Fibroblast of lung (primary cell): ENCODE results near the gene RIMS3.

ENCODE experiments used
- EZH2 ChIP-seq: IDR thresholded peaks from 2 replicates; pipeline ENCODE4 v1.5.1; 2012; ENCODE audit warnings: low read length, control low read depth, mild to moderate bottlenecking; ENCODE audit errors: missing control alignments
- TF ChIP-seq, protein P1 (sequence below), 2 donors: IDR thresholded peaks in 1 of 2; conservative IDR thresholded peaks in 1 of 2; 1 replicate in 1 of 2; 2 replicates in 1 of 2; pipeline ENCODE4 v1.5.1; 2011 to 2012; ENCODE audit warnings: low read length in 2 of 2, control low read depth in 1 of 2, inconsistent platforms in 1 of 2, low read depth in 1 of 2, mild to moderate bottlenecking in 1 of 2

- TF ChIP-seq, protein P1, sequence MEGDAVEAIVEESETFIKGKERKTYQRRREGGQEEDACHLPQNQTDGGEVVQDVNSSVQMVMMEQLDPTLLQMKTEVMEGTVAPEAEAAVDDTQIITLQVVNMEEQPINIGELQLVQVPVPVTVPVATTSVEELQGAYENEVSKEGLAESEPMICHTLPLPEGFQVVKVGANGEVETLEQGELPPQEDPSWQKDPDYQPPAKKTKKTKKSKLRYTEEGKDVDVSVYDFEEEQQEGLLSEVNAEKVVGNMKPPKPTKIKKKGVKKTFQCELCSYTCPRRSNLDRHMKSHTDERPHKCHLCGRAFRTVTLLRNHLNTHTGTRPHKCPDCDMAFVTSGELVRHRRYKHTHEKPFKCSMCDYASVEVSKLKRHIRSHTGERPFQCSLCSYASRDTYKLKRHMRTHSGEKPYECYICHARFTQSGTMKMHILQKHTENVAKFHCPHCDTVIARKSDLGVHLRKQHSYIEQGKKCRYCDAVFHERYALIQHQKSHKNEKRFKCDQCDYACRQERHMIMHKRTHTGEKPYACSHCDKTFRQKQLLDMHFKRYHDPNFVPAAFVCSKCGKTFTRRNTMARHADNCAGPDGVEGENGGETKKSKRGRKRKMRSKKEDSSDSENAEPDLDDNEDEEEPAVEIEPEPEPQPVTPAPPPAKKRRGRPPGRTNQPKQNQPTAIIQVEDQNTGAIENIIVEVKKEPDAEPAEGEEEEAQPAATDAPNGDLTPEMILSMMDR (conservative IDR thresholded peaks at IDR 0.05 in 1 of 2, IDR thresholded peaks at IDR 0.05 in 1 of 2; ENCODE audit: low read depth in 1 of 2, low read length in 2 of 2), result no peak
- TF ChIP-seq EZH2, result no peak
These were observed 41.1 kb upstream of the RIMS3 start for GRCh38 chr1:40706626-40707025.
